NCI-H2196 treated with DMSO at 0.1 percent for 48 hours (cell line): ENCODE results near the gene LAMB4.

Experiments
- DNase-seq: peaks from one replicate; lab custom pipeline; 2025; ENCODE audit not compliant: unreplicated experiment; lab: John Stamatoyannopoulos, UW

Gene LAMB4

GRCh38 chr7:108108131-108108530 is 22.0 kb downstream of the LAMB4 start:
- DNase-seq = no peak

GRCh38 chr7:108104324-108104723 is 25.8 kb downstream of the LAMB4 start:
- DNase-seq = no peak

GRCh38 chr7:108103558-108104298 is 26.4 kb downstream of the LAMB4 start:
- no peak for DNase-seq

- DNase-seq = no peak
Measured at GRCh38 chr7:108102671-108103312, 27.4 kb downstream of the LAMB4 start.

- no peak for DNase-seq
Measured at GRCh38 chr7:108101759-108102158, 28.4 kb downstream of the LAMB4 start.

GRCh38 chr7:108099713-108100112 is 30.4 kb downstream of the LAMB4 start:
- no peak for DNase-seq

- no peak for DNase-seq
Measured at GRCh38 chr7:108097703-108098102, 32.5 kb downstream of the LAMB4 start.

GRCh38 chr7:108096996-108097395 is 33.2 kb downstream of the LAMB4 start:
- no peak for DNase-seq

GRCh38 chr7:108094933-108095710 is 35.0 kb downstream of the LAMB4 start:
- no peak for DNase-seq

- DNase-seq = no peak
Measured at GRCh38 chr7:108094346-108094745, 35.8 kb downstream of the LAMB4 start.

- DNase-seq = no peak
Measured at GRCh38 chr7:108093851-108094331, 36.3 kb downstream of the LAMB4 start.

- DNase-seq = no peak
Measured at GRCh38 chr7:108093341-108093740, 36.8 kb downstream of the LAMB4 start.

GRCh38 chr7:108091461-108091831 is 38.7 kb downstream of the LAMB4 start:
- peak; percentile 41 for DNase-seq

GRCh38 chr7:108090791-108091460 is 39.2 kb downstream of the LAMB4 start:
- DNase-seq = no peak

GRCh38 chr7:108089381-108089780 is 40.8 kb downstream of the LAMB4 start:
- no peak for DNase-seq

GRCh38 chr7:108088729-108089128 is 41.4 kb downstream of the LAMB4 start:
- DNase-seq = no peak

- no peak for DNase-seq
Measured at GRCh38 chr7:108087778-108088177, 42.4 kb downstream of the LAMB4 start.

- DNase-seq = no peak
Measured at GRCh38 chr7:108086962-108087361, 43.2 kb downstream of the LAMB4 start.

- DNase-seq = no peak
Measured at GRCh38 chr7:108086546-108086945, 43.6 kb downstream of the LAMB4 start.

GRCh38 chr7:108083980-108084379 is 46.2 kb downstream of the LAMB4 start:
- no peak for DNase-seq
